Brain microvascular endothelial cell (primary cell): ENCODE results near the gene ARRB2.
"Not testable (repeated sequence)": the region's sequence is repeated elsewhere in the genome, so short reads cannot be mapped to it uniquely, and the experiment has no call there.

Source experiments
- DNase-seq: peaks from one replicate; pipeline ENCODE4 v3.0.0-alpha.2; 2020
- H3K27ac ChIP-seq: fragments of 250-450 bp; sonication (Bioruptor Pico); 2 replicates; pipeline ENCODE4 v1.5.1; 2020; ENCODE audit warnings: mild to moderate bottlenecking, moderate library complexity
- H3K27me3 ChIP-seq: fragments of 250-450 bp; sonication (Bioruptor Pico); replicated peaks from 2 replicates; pipeline ENCODE4 v1.5.1; 2020; ENCODE audit warnings: mild to moderate bottlenecking
- H3K36me3 ChIP-seq: fragments of 250-450 bp; sonication (Bioruptor Pico); replicated peaks from 2 replicates; pipeline ENCODE4 v1.5.1; 2020; ENCODE audit warnings: mild to moderate bottlenecking
- H3K4me3 ChIP-seq: 2 replicates; pipeline ENCODE4 v1.5.1; 2011; ENCODE audit warnings: low read depth, mild to moderate bottlenecking, control low read depth, low read length, moderate library complexity
- CTCF ChIP-seq: IDR thresholded peaks from 2 replicates; pipeline ENCODE4 v1.5.1; 2011; ENCODE audit warnings: low read depth, mild to moderate bottlenecking, moderate library complexity, low read length, control low read depth, inconsistent platforms; ENCODE audit errors: missing control alignments
- in situ Hi-C: cut with HindIII; loops from 2 replicates; pipeline ENCODE4 v1.10.0; 2017; ENCODE audit warnings: low sequenced_read_pairs, low pct_ligation_motif_present

Gene ARRB2

GRCh38 chr17:4712526-4712925 is 2.1 kb downstream of the ARRB2 start:
- no peak for TF ChIP-seq CTCF
- in situ Hi-C loops = no loop called here
- Histone ChIP-seq H3K36me3 (no peaks in the 10 kb centered on the region), H3K27ac (no peak overlapping the region), H3K4me3 (no peak overlapping the region), H3K27me3 (no peaks in the 10 kb centered on the region)
- no peak for DNase-seq

- DNase-seq, H3K36me3 ChIP-seq, H3K4me3 ChIP-seq, H3K27ac ChIP-seq, in situ Hi-C loops, H3K27me3 ChIP-seq: not testable (repeated sequence)
Observed at GRCh38 chr17:4714340-4715062, 4.1 kb downstream of the ARRB2 start.

- H3K4me3 ChIP-seq = no peak overlapping the region
- in situ Hi-C loops = no loop called here
- no peaks in the 10 kb centered on the region for H3K27me3 ChIP-seq
- no peaks in the 10 kb centered on the region for H3K36me3 ChIP-seq
- no peak overlapping the region for H3K27ac ChIP-seq
- no peak for TF ChIP-seq CTCF
- DNase-seq = no peak
Observed at GRCh38 chr17:4715063-4715744, 4.8 kb downstream of the ARRB2 start.

- in situ Hi-C loops = no loop called here
- no peak overlapping the region for H3K27ac ChIP-seq
- no peaks in the 10 kb centered on the region for H3K27me3 ChIP-seq
- TF ChIP-seq CTCF = no peak
- no peak for DNase-seq
- H3K4me3 ChIP-seq = no peak overlapping the region
- H3K36me3 ChIP-seq = no peaks in the 10 kb centered on the region
Observed at GRCh38 chr17:4716081-4716480, 5.6 kb downstream of the ARRB2 start.

- H3K27ac ChIP-seq = no peak overlapping the region
- TF ChIP-seq CTCF = no peak
- no peaks in the 10 kb centered on the region for H3K36me3 ChIP-seq
- in situ Hi-C loops = no loop called here
- no peaks in the 10 kb centered on the region for H3K27me3 ChIP-seq
- DNase-seq = no peak
- no peak overlapping the region for H3K4me3 ChIP-seq
Observed at GRCh38 chr17:4717791-4718190, 7.4 kb downstream of the ARRB2 start.

- DNase-seq = no peak
- Histone ChIP-seq H3K27me3 (no peaks in the 10 kb centered on the region), H3K27ac (no peak overlapping the region), H3K36me3 (no peaks in the 10 kb centered on the region), H3K4me3 (no peak overlapping the region)
- TF ChIP-seq CTCF = no peak
- in situ Hi-C loops = no loop called here
Observed at GRCh38 chr17:4718276-4718675, 7.8 kb downstream of the ARRB2 start.
